PC-3 (cell line): Measurements from ENCODE around the gene STX17. TPM values are rescaled to one million over a fixed set of nuclear protein-coding genes. Genes with fewer than 3 reads are reported as not detected.

Experiments
- ATAC-seq: fragments of 200-7000 bp; cut with Tn5 transposase; 2 replicates; pipeline ENCODE4 v1.9.1; 2020; ENCODE audit warnings: mild to moderate bottlenecking, moderate library complexity
- BruUV-seq: library from RNA; stranded (reverse); fragments of 400-500 nt; replicated peaks from 2 replicates; lab custom pipeline; 2021; lab: Mats Ljungman, UMichigan
- CTCF ChIA-PET: fragments of 300-600 bp; sonication (Branson Sonifier 250); formaldehyde crosslinking; loops from one replicate; lab custom pipeline; 2022; ENCODE audit warnings: antibody characterized with exemption; lab: Charles Lee
- POLR2A ChIA-PET: fragments of 300-600 bp; sonication (Branson Sonifier 250); formaldehyde crosslinking; loops from one replicate; lab custom pipeline; 2022; ENCODE audit warnings: antibody characterized with exemption; ENCODE audit not compliant: unreplicated experiment; lab: Charles Lee
- DNase-seq: peaks from one replicate; pipeline ENCODE4 v3.0.0-alpha.2; 2015
- H2AFZ ChIP-seq: fragments of 300-600 bp; sonication (generic); 2 replicates; pipeline ENCODE4 v1.6.0; 2016; ENCODE audit warnings: antibody characterized with exemption, low read length
- H3F3A ChIP-seq: fragments of 300-600 bp; sonication (generic); one replicate; pipeline ENCODE4 v1.6.0; 2017; ENCODE audit warnings: antibody characterized with exemption, low read length, control low read depth, mild to moderate bottlenecking; ENCODE audit not compliant: unreplicated experiment
- H3K27ac ChIP-seq: fragments of 300-600 bp; sonication (generic); 2 replicates; pipeline ENCODE4 v1.5.1; 2016; ENCODE audit warnings: mild to moderate bottlenecking, low read length
- H3K27me3 ChIP-seq: fragments of 300-600 bp; sonication (generic); 2 replicates; pipeline ENCODE4 v1.6.1; 2016; ENCODE audit warnings: low read length, mixed read lengths
- H3K36me3 ChIP-seq: fragments of 300-600 bp; sonication (generic); 2 replicates; pipeline ENCODE4 v1.6.1; 2016; ENCODE audit warnings: low read depth, mixed run types, low read length, mixed read lengths
- H3K4me1 ChIP-seq: fragments of 300-600 bp; sonication (generic); 2 replicates; pipeline ENCODE4 v1.5.1; 2016; ENCODE audit warnings: low read length; ENCODE audit not compliant: insufficient read depth
- H3K4me2 ChIP-seq: fragments of 300-600 bp; sonication (generic); 2 replicates; pipeline ENCODE4 v1.6.0; 2016; ENCODE audit warnings: low read length
- H3K4me3 ChIP-seq: fragments of 300-600 bp; sonication (generic); 2 replicates; pipeline ENCODE4 v1.5.1; 2016; ENCODE audit warnings: mild to moderate bottlenecking, low read length, mixed read lengths
- H3K79me2 ChIP-seq: fragments of 300-600 bp; sonication (generic); 2 replicates; pipeline ENCODE4 v1.6.1; 2017; ENCODE audit warnings: low read length, mixed read lengths
- H3K9ac ChIP-seq: fragments of 300-600 bp; sonication (generic); 2 replicates; pipeline ENCODE4 v1.6.0; 2016; ENCODE audit warnings: mild to moderate bottlenecking, low read length
- H3K9me2 ChIP-seq: fragments of 300-600 bp; sonication (generic); replicated peaks from 2 replicates; pipeline ENCODE4 v1.6.1; 2016; ENCODE audit warnings: mixed run types, low read length, mixed read lengths
- H3K9me3 ChIP-seq: fragments of 300-600 bp; sonication (generic); 2 replicates; pipeline ENCODE4 v1.6.1; 2016; ENCODE audit warnings: low read length, mixed read lengths
- H4K20me1 ChIP-seq: fragments of 300-600 bp; sonication (generic); 2 replicates; pipeline ENCODE4 v1.6.1; 2016; ENCODE audit warnings: low read length, mixed read lengths
- EZH2 ChIP-seq: fragments of 300-600 bp; sonication (generic); IDR thresholded peaks from one replicate; pipeline ENCODE4 v1.6.1; 2017; ENCODE audit warnings: antibody characterized with exemption, mild to moderate bottlenecking, low read length; ENCODE audit not compliant: unreplicated experiment
- EZH2phosphoT487 ChIP-seq: fragments of 300-600 bp; sonication (generic); IDR thresholded peaks from 2 replicates; pipeline ENCODE4 v1.6.1; 2018; ENCODE audit warnings: mild to moderate bottlenecking, antibody characterized with exemption, low read length, borderline replicate concordance
- intact Hi-C: fragments of 100-400 bp; cut with micrococcal nuclease; formaldehyde crosslinking; loops from 2 replicates; pipeline ENCODE4 v1.9.0; 2023
- total RNA-seq: library from RNA; depleted of rRNA; stranded (reverse); fragments of >200 nt; gene quantifications from 2 replicates; pipeline ENCODE4 v1.2.3, GENCODE V29; 2014
- TF ChIP-seq, protein P1 (sequence below): fragments of 300-600 bp; sonication (generic); conservative IDR thresholded peaks from 2 replicates; pipeline ENCODE4 v1.5.1; 2017; ENCODE audit warnings: antibody characterized with exemption, low read depth, mild to moderate bottlenecking, low read length

Gene STX17
- total RNA-seq, 1 experiment from 2014 or later, result 12.8 TPM

DNA sequence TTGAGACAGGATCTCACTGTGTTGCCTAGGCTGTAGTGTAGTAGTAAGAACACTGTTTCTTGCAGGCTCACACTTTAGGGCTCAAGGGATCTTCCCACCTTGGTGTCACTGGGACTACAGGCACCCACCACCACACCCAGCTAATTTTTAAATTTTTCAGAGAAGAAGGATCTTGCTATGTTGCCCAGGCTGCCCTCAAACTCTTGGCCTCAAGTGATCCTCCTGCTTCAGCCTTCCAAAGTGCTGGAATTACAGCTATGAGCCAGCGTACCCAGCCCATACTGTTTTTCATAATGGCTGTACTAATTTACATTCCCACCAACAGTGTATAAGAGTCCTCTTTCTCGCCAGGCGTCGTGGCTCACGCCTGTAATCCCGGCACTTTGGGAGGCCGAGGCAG lies 5.1 kb downstream of the STX17 start:
- no peaks in the 10 kb centered on the region for H3K36me3 ChIP-seq
- no peak overlapping the region for H2AFZ ChIP-seq
- DNase-seq (no peak), ATAC-seq (no peak)
- no TSS peak for BruUV-seq
- no peaks in the 10 kb centered on the region for H3K9me3 ChIP-seq
- H3K4me3 ChIP-seq, result no peak overlapping the region
- intact Hi-C loops, result no loop called here
- 0 out of 2 replicates have a peak, but pooled peaks cover 3% of the 10 kb centered on the region for H4K20me1 ChIP-seq
- no peaks in the 10 kb centered on the region for H3K27me3 ChIP-seq
- ChIA-PET CTCF (no interaction called here), POLR2A (no interaction called here)
- H3K27ac ChIP-seq, result no peak overlapping the region
- H3K4me1 ChIP-seq, result peaks cover 5% of the 10 kb centered on the region; the same call in 1 of the 2 replicates
- no peaks in the 10 kb centered on the region for H3F3A ChIP-seq
- H3K9me2 ChIP-seq, result no peaks in the 10 kb centered on the region
- no peak overlapping the region for H3K9ac ChIP-seq
- TF ChIP-seq EZH2phosphoT487, result no peak
- TF ChIP-seq, protein P1, sequence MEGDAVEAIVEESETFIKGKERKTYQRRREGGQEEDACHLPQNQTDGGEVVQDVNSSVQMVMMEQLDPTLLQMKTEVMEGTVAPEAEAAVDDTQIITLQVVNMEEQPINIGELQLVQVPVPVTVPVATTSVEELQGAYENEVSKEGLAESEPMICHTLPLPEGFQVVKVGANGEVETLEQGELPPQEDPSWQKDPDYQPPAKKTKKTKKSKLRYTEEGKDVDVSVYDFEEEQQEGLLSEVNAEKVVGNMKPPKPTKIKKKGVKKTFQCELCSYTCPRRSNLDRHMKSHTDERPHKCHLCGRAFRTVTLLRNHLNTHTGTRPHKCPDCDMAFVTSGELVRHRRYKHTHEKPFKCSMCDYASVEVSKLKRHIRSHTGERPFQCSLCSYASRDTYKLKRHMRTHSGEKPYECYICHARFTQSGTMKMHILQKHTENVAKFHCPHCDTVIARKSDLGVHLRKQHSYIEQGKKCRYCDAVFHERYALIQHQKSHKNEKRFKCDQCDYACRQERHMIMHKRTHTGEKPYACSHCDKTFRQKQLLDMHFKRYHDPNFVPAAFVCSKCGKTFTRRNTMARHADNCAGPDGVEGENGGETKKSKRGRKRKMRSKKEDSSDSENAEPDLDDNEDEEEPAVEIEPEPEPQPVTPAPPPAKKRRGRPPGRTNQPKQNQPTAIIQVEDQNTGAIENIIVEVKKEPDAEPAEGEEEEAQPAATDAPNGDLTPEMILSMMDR, result no peak
- no peak for TF ChIP-seq EZH2
- no peak overlapping the region for H3K4me2 ChIP-seq
- peaks cover 40% of the 10 kb centered on the region for H3K79me2 ChIP-seq

DNA sequence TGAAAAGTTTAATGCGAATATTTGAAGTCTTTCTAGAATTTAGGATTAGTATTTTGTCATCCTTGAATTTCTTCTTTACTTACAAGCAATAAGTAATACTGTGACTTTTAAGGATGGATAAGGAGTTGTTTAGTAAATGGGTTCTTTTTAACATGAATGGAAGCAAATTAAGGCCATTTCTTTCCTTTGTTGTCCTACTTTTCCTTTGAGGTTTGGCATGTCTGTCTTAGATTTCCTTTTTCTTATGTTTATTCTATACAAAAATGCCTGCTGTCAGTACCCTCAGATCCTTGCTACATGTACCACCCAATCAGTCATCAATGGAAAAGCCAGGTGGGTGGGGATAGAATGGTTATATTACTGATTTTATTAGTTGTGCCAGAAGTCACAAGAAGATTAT lies 10.2 kb downstream of the STX17 start:
- ChIA-PET CTCF (no interaction called here), POLR2A (no interaction called here)
- intact Hi-C loops, result no loop called here
- Histone ChIP-seq H4K20me1 (0 out of 2 replicates have a peak, but pooled peaks cover 3% of the 10 kb centered on the region), H3K9me2 (no peaks in the 10 kb centered on the region), H3K79me2 (peaks cover 12% of the 10 kb centered on the region), H3K9me3 (no peaks in the 10 kb centered on the region), H3K4me2 (no peak overlapping the region), H3K27me3 (no peaks in the 10 kb centered on the region), H3F3A (no peaks in the 10 kb centered on the region), H2AFZ (no peak overlapping the region), H3K27ac (no peak overlapping the region), H3K36me3 (peaks cover 3% of the 10 kb centered on the region; the same call in 1 of the 2 replicates), H3K4me3 (no peak overlapping the region), H3K4me1 (no peaks in the 10 kb centered on the region), H3K9ac (no peak overlapping the region)
- DNase-seq (no peak), ATAC-seq (no peak)
- no TSS peak for BruUV-seq
- TF ChIP-seq EZH2phosphoT487 (no peak), EZH2 (no peak)
- TF ChIP-seq, protein P1, result no peak

DNA sequence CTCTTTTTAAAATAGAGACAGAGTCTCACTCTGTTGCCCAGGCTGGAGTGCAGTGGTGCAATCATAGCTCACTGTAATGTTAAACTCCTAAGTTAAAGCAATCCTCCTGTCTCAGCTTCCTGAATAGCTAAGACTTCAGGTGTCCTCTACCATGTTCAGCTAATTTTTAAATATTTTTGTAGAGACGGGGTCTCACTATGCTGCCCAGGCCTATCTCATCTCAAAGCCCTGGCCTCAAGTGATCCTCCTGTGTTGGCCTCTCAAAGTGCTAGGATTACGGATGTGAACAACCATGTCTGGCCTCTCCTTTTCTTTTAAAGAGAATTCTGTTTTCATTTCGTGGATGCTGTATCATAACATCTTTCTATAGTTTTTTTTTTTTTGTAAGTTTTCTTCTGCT lies 11.7 kb downstream of the STX17 start:
- H3K9ac ChIP-seq, result no peak overlapping the region
- H3K4me3 ChIP-seq, result no peak overlapping the region
- BruUV-seq, result no TSS peak
- no peak overlapping the region for H3K4me2 ChIP-seq
- H3K27ac ChIP-seq, result no peak overlapping the region
- H3K9me3 ChIP-seq, result no peaks in the 10 kb centered on the region
- ATAC-seq (no peak), DNase-seq (no peak)
- H2AFZ ChIP-seq, result no peak overlapping the region
- no peaks in the 10 kb centered on the region for H3K9me2 ChIP-seq
- no peaks in the 10 kb centered on the region for H3F3A ChIP-seq
- H3K79me2 ChIP-seq, result peaks cover 3% of the 10 kb centered on the region; the same call in 1 of the 2 replicates
- no peaks in the 10 kb centered on the region for H3K4me1 ChIP-seq
- POLR2A ChIA-PET, result no interaction called here
- H4K20me1 ChIP-seq, result no peaks in the 10 kb centered on the region
- peaks cover 12% of the 10 kb centered on the region; the same call in 1 of the 2 replicates for H3K36me3 ChIP-seq
- no peaks in the 10 kb centered on the region for H3K27me3 ChIP-seq
- CTCF ChIA-PET, result no interaction called here
- intact Hi-C loops, result no loop called here
- TF ChIP-seq EZH2 (no peak), EZH2phosphoT487 (no peak)
- TF ChIP-seq, protein P1, result no peak
